A204.1 (cell line): ENCODE results near the gene CCSAP.
"Not testable (repeated sequence)": the region's sequence is repeated elsewhere in the genome, so short reads cannot be mapped to it uniquely, and the experiment has no call there.

Experiments
- FAIRE-seq: peaks from 2 replicates; lab custom pipeline; 2012; peaks lifted over from hg19 to GRCh38; lab: Jason Lieb, UNC

CCSAP gene, protein sequence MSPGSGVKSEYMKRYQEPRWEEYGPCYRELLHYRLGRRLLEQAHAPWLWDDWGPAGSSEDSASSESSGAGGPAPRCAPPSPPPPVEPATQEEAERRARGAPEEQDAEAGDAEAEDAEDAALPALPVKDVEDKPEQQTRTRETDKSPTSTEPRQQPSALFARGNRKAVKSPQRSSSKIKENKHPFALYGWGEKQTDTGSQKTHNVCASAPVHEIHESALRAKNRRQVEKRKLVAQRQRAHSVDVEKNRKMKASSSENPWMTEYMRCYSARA

DNA sequence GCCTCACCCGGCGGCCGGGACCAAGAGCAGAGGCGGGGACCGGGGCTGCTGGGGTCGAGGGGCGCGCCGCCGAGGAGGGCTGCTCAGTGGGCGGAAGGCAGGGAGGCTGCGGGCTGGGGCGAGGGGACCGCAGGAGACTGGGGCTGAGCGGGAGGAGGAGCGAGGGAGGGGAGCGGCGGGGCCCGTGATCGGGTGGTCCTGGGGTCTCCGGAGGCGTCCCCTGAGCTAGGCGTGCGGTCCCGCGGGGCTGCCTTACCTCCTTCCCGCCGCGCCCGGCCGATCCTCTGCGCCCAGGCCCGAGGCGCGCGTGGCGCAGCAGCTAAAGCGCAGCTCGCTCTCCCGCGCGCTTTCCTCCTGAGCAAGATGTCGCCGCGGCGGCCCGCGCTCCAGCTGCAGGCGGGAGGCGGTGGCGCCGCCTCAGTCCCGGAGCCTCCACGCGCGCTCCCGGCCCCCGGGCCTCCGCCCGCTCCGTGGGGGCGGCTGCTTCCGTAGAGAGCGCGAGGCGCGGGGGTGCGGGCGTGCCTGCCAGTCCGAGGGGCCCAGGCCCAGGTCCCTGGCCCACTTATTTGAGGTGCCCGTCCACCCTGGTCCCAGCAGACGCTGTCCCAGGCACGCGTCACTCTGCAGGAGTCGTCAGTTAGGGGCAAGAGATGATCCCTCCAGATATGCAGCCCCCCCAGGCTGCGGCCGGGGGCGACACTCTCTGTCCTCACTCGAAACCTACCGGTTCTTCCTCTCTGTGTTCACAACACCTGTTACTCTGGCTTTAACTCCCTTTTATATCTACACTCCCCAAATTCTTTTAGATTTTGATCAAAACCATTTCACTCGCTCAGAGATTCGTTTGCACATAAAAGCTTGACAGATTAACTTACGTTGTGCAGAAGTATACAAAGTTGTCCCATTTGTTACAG lies at the start of gene CCSAP:
Gene CCSAP (minus strand): TSS at position 392 of the 914 bp plus-strand sequence. CDS start 582 bp downstream, outside the sequence.
- no peak for FAIRE-seq

DNA sequence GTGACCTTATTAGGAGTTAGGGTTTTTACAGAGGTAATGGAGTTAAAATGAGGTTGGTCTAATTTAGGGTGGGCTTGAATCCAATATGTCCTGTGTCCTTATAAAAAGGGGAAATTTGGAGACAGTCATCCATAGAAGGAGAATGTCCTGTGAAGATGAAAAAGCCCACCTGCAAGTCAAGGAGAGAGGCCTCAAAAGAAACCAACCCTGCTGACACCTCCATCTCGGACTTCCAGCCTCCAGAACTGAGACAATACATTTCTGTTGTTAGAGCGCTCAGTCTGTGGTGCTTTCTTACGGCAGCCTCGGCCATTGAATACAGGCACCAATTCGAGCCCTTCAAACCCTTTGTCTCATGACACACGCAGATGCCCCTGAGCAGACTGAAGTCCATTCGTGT lies 47.3 kb upstream of the CCSAP start:
- FAIRE-seq: no peak

DNA sequence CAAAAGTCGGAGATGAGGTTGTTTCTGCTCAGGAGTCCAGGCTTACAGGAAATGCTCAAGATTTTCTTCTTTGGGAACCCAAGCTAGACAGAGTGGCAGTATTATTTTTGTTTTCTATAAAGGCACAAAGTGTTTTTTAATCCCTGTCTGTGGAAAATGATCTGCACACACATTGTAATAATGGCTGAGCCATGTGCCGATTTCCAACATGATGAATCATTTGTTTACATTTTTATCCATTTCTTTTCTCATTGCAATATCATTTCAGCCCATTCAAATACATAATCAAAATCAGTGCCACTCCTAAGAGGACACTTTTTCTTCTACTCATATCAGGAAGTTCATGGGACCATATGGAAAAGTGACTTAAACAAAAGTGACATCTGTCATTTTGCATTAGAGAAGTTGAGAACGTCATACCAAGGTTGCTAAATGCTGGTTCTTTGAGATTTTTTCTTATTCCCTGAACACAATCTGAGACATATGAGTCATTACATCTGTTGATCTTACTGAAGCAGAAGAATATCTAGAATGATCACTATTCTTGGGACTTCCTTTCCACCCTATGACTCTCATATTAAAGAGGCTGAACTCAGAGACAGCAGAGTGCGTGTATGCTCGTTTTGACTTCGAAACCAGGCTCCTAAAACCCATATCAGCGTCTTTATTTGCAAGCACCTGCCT lies 46.2 kb upstream of the CCSAP start:
- no peak for FAIRE-seq

DNA sequence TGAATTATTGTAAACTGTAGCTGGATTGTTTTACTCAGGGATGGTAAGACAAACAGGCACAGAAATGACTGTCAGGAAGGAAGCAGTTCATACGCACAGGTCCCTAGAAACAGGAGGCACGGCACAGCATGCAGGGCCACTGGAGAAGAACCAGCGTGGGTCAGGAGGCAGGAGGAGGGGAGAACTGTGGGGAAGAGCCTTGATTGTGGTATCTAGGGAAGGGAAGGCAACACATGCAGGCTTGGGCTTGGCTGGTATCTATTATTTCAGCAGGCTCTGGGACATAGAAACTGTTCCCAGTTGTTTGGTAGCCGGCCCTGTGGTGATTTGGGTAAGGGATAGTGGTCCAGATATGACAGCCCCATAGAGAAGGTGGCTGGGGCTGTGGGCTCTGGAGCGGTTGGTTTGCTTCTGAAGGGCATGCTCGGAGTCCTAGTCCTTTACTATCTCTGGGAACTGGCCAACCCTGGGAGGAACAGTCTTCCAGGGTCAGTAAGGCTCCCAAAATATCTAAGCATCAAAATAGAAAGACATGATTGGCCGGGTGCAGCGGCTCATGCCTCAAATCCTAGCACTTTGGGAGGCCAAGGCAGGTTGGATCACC lies 43.1 kb upstream of the CCSAP start:
- no peak for FAIRE-seq

DNA sequence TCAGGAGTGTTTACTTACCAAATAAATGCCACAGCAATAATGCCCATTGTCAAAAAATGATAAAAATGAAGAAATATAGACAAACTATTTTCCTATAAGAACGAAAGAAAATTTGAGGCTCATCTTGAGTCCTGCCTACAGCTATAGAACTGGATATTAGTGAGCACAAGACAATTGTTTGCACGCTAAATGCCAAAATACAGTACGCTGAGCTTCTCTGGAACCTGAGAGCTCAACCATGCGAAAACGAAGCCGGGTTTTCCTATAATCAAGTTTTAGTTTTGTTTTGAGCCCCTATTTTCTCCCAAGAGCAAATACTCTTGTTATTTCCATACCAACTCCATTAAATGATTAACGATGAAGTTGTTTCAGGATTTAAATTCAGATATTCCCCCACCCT lies 42.0 kb upstream of the CCSAP start:
- FAIRE-seq: no peak

DNA sequence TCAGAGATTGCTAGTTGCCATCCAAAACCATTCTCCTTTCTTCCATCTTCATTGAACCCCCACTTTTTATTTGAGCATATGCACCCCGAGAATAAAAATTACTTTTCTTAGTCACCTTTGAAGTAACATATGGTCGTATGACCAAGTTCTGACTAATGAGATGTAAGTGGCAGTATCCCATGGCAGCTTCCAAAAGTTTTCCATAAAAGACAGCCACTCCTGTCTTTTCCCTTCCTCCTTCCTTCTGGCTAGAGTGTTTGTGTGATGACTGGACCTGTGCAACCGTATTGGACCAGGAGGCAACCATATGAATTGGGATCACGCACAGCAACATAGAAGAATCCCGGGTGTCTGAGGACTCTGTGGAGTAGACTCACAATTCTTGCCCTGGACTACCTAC lies 41.1 kb upstream of the CCSAP start:
- no peak for FAIRE-seq

DNA sequence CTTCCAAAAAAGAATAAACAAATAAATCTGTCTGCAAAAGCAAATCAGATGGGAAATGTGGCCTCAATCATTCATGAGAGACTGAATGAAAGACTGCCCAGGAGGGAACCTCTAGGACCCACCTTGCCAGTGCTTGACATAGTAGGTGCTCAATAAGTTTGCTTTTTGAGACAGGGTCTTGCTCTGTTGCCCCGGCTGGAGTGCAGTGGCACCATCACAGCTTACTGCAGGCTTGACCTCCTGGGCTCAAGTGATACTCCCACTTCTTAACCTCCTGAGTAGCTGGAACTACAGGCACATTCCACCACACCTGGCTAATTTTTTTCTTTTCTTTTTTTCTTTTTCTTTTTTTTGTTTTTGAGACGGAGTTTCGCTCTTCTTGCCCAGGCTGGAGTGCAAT lies 40.3 kb upstream of the CCSAP start:
- no peak for FAIRE-seq

DNA sequence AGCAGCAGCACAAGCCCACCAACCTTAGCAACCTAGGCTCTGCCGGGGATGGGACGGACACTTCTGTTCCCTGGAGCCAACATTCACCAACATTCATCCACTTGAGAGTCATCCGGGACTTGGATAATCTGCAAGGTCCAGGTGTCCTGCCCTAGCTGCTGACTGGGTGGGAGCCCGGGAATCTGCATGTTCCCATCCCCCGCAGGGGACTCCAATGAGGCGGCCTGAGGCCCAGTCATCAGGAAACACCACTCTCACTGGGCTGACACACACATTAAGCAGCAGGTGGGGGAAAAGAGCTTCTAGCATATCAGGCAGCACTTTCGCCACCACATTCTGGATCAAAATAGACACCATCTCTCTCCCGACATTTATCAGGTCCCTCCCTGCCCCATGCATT lies 38.4 kb upstream of the CCSAP start:
- no peak for FAIRE-seq

DNA sequence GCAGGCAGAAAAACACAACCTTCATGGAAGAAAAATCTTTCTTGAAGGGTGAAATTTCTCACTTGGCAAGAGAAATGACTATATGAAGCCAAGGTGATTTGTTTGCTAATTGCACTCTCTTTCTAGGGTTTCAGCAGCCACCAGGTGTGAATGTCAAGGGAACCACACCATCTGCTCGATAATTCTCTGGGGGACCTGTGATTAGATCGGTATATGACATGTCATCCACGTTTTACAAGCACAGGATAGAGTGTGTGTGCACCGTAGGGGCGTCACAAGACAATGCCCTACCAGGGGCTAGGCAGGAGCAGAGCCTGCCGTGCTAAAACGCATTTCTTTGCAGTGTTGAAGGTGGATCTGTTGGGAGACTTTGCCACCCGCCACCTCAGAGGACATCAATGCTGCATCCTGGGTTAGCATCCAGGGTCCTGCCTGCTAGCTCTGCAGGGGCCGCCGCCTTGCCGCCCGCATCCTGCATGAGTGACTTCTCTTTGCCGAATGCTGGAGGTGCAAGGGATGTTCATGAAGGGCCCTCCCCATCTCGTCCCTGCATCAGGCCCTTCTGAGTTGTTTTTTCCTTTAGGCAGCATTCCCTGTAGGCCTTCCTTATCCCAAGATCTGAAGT lies 37.8 kb upstream of the CCSAP start:
- no peak for FAIRE-seq

DNA sequence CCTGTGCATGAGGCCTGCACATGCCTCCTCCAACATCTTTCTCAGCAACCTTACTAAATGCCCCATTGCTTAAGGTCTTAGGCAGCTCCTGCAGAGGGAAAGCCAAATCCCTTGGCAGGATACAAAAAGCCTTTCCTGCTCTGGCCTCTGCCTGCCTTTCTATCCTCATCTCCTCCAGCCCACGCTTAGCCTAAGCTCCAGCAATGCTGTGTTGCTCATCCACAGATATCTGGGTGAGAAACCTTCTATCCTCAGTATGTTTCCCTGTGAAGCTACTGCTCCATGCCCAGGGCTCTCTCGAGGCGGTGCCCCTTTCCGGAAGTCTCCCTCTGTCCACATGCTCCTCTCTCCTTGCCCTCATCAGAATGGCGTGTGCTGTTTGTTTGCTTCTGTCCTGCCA lies 37.0 kb upstream of the CCSAP start:
- FAIRE-seq: no peak

DNA sequence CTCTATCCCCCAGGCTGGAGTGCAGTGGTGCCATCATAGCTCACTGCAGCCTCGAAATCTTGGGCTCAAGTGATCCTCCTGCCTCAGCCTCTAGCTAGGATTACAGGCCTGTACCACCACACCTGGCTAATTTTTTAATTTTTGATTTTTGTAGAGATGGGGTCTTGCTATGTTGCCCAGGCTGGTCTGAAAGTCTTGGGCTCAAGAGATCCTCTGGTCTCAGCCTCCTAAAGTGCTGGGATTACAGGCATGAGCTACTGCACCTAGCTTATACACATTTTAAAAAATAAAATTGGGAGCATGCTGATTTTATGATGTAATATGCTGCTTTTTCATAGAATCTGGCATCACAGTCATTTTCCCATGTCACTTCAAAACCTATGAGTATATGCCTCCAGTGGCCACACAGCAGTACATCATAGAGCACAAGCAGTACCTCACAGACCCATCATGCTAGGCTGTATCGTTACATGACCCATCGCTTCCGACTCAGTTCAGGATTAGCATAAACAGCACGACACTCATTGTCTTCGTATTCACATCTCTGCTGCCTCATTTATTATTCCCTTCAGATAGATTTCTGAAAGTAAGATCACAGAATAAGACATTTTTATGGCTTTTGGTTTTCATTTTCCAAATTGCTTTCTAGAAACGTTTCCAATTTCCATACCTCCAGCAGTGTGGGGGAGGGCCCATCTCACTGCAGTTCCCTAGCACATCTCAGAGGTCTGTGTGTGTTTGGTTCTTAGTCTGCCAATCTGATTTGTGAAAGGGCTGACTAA lies 35.9 kb upstream of the CCSAP start:
- FAIRE-seq: no peak

DNA sequence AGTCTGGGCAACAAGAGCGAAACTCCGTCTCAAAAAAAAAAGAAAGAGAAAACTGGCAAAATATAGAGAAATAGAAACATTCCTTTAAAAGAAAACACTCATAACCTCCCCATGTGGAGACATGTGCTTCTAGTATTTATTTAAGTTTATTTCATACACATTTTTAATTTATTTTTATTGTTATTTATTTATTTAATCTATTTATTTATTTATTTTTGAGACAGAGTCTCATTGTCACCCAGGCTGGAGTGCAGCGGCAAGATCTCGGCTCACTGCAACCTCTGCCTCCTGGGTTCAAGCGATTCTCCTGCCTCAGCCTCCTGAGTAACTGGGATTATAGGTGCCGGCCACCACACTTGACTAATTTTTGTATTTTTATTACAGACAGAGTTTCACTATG lies 35.2 kb upstream of the CCSAP start:
- FAIRE-seq: not testable (repeated sequence)

DNA sequence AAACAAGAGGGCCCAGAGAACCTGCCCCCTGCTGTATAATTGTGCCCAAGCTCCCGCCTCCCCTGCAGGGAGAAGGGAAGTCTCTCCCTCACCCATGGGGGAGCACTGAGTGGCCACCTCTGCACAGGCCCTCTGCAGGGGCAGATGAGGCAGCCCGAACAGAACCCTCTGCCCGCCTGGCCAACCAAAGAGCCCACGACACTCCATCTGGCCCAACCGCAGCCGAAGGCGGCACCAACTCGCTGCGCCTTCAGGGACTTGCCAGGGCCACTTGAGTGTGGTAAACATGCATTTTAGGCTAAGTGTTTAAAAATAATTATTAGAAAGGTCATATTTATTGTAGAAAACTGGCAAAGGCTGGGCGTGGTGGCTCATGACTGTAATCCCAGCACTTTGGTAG lies 34.6 kb upstream of the CCSAP start:
- FAIRE-seq: no peak

DNA sequence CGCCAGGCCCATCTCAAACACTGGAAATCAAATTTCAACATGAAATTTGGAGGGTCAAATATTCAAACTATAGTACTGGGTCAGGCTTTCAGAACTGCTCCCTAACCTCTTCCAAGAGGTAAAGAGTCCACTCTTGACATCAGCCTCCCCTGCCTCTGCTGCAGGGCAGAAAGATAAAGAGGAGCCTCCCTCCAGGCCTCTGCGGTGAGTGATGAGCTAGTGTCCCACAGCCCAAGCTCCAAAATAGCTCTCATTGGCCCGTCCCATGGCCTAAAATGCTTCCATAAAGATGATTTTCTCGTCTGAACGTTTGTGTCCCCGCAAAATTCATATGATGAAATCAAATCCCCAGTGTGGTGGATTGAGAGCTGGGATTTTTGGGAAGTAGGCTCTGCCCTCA lies 33.7 kb upstream of the CCSAP start:
- no peak for FAIRE-seq

DNA sequence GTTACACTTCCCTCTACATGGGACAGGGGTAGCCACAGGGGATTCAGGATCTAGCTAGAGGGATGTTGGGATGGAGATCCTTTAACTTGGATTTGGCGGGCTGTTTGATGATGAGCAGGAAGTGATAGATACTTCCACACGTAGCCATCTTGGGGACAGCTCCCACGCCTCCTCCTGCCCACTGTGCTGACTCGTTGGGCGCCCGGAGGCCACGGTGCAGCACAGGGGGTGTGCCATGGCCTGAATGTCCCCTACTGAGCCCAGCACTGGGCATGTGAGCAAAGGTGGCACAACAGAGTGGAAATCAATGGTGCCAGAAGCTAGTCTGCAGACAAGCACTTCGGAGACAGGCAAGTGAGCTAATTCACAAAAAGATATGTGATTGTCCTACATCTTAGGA lies 31.6 kb upstream of the CCSAP start:
- FAIRE-seq: no peak

DNA sequence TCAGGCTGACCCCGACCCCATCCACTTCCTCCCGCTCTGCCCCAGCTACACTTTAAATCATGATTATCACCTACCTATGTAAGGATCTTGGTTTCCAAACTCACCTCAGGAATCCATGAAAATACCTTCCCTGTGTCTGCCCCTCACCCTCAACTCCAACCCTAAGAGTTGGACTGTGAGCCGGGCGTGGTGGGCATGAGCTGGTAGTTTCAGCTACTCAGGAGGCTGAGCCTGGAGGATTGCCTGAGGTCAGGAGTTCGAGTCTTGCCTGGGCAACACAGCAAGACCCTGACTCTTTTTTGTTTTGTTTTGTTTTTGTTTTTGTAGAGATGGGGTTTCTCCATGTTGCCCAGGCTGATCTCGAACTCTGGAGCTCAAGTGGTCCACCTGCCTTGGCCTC lies 30.5 kb upstream of the CCSAP start:
- no peak for FAIRE-seq

DNA sequence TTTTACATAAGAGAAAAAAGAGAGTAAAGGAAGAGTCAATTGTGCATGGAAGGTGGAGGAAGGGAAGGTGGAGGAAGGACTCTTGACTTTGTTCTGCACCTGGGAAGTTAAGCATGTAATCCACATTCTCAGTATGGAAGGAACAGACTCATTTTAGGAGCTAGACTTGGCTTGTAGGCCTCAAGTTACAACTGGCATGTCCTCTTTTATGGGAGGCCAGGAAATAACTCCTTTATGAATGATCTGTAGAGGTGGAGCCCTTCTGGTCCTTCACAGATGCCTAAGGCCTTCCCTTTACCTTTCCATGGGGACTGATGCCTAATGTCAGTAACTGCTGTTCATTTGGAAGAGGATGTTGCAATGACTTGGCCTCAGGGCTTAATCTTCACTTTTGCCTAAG lies 29.4 kb upstream of the CCSAP start:
- no peak for FAIRE-seq

DNA sequence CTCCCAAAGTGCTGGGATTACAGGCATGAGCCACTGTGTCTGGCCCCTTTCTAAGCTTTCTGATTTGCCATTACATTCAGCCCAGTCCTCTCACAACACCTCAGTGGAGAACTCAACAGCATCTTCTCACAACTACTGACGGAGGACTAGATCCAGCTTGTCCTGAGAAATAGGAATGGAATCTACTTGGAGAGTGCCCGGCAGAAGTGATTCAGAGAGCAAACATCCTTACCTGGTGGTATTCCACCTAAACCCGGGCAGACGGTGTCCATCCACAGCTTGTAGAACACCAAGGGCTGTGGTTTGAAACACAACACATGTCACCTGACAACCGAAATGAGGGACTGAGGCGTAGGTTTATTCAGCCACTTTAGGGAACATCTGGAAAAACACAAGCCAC lies 28.8 kb upstream of the CCSAP start:
- no peak for FAIRE-seq

DNA sequence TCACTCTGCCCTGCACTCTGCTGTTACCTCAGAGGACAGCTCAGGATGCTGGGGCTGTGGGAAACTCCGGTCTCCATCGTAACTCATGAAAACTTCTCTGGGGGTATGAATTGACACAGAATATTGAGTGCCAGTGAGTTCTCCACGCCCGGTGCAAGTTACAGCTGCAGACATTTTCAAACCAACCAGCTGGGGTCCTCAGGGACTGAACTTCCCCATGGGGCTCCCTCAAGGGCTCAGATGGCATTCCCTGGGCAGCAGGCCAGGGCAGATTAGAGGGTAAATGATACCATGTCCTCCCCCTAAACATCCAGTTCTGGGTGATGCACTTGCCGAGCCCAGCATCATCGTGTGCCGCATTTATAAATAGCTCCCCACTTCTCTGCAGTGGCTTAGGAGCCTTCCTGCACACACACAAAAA lies 27.8 kb upstream of the CCSAP start:
- no peak for FAIRE-seq

DNA sequence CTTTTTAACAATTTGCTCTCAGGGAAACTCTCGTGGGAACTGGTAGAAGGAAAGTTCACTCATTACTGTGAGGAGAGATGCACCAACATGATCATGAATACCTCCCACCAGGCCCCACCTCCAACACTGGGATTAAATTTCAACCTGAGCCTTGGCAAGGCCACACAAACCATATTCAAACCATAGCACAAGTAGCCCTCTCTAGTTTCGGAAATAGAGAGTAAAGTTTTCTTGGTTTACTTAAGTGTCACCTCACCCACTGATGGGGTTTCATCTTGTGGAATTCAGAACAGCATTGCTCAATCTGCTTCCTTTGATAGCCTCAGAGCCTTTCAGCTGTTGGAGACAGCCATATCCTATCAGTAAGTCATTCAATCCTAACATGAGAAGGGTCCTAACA lies 25.5 kb upstream of the CCSAP start:
- FAIRE-seq: no peak

DNA sequence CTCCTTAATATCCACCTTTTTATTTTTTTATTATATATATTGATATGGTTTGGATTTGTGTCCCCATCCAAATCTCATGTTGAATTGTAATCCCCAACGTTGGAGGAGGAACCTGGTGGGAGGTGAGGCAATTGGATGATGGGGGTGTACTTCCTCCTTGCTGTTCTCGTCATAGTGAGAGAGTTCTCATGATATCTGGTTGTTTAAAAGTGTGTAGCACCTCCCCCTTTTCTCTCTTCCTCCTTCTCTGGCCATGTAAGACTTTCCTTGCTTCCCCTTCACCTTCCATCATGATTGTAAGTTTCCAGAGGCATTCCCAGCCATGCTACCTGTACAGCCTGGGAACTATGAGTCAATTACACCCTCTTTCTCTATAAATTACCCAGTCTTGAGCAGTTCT lies 22.7 kb upstream of the CCSAP start:
- FAIRE-seq: no peak
